GM21576 (cell line): ENCODE data around the gene SLC47A2.
"Not testable (repeated sequence)": the region's sequence is repeated elsewhere in the genome, so short reads cannot be mapped to it uniquely, and the experiment has no call there.

Experiments
- ATAC-seq: cut with Tn5 transposase; IDR thresholded peaks from one replicate; pipeline ENCODE4 v1.9.1; 2021; ENCODE audit warnings: mild to moderate bottlenecking, moderate library complexity; ENCODE audit not compliant: unreplicated experiment

SLC47A2 gene, protein sequence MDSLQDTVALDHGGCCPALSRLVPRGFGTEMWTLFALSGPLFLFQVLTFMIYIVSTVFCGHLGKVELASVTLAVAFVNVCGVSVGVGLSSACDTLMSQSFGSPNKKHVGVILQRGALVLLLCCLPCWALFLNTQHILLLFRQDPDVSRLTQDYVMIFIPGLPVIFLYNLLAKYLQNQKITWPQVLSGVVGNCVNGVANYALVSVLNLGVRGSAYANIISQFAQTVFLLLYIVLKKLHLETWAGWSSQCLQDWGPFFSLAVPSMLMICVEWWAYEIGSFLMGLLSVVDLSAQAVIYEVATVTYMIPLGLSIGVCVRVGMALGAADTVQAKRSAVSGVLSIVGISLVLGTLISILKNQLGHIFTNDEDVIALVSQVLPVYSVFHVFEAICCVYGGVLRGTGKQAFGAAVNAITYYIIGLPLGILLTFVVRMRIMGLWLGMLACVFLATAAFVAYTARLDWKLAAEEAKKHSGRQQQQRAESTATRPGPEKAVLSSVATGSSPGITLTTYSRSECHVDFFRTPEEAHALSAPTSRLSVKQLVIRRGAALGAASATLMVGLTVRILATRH

DNA sequence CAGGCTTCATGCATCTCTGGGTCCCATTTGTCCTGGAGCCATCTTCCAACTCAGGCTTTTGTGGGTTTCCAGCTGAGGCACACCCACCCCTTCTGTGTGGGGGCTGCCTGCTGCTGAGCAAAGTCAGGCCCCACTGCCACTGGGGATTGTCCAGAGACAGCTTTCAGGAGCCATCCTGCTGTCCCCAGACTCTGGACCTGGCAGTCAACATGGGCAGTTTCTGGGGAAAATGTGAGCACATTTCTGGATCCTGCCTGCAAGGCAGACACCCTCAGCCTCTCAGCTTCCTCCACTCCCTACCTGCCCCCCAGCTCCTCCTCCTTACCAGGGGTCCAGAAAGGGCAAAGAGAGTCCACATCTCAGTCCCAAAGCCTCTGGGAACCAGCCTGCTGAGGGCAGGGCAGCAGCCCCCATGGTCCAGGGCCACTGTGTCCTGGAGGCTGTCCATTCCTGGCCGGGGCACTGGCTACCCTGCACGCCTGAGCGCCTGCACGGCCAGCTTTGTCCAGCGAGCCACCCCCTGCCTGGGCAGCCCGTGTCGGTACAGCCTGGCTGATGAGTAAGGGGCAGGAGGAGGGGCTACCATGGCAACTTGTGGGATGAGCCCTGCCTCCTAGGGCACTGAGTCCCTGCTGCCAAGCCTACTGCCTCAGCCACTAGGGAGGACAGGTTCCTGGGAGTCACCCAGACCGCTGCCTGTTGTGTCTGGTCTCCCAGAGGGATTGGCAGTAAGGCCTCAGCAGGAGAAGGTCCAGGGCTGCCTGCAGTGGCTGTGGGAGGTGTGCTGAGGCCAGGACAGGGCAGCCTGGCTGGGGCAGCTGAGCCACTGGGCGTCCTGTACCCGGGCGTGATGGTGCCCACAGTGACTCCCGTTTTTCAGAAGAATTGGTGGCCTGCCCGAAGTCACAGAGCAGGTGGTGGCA, at the start of gene SLC47A2:
TSS of gene SLC47A2 (minus strand) at position 477 of the 923 bp plus-strand sequence. CDS start at position 448, 29 bp downstream.
- no peak for ATAC-seq

GRCh38 chr17:19766016-19766415, 49.6 kb upstream of the SLC47A2 start:
- ATAC-seq: no peak

- not testable (repeated sequence) for ATAC-seq
These were observed 47.6 kb upstream of the SLC47A2 start for GRCh38 chr17:19763991-19764390.

- ATAC-seq: no peak
These were observed 47.0 kb upstream of the SLC47A2 start for GRCh38 chr17:19763416-19763815.

- ATAC-seq: no peak
These were observed 46.2 kb upstream of the SLC47A2 start for GRCh38 chr17:19762515-19762961.

GRCh38 chr17:19760746-19761145, 44.4 kb upstream of the SLC47A2 start:
- ATAC-seq: no peak

GRCh38 chr17:19759568-19760549, 43.5 kb upstream of the SLC47A2 start:
- ATAC-seq: no peak

GRCh38 chr17:19757536-19758180, 41.3 kb upstream of the SLC47A2 start:
- ATAC-seq: no peak

DNA sequence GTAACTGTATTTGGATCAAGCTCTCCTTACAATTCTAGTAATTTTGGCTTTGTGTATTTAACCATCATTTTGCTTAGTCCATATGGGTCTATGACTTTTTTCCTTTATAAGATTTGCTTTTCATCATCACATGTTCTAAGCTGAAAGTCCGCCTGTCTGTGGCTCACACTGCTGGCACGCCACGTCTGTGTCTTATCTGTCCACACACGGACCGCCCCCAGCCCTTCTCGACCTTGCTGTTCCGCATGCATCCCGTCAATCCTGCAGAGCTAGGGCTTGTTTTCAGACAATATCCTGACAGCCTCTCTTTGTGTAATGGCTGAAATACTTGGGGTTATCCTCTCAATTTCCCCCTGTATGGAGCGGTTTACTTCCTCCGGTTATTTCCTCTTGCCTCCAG, 40.2 kb upstream of the SLC47A2 start:
- no peak for ATAC-seq

DNA sequence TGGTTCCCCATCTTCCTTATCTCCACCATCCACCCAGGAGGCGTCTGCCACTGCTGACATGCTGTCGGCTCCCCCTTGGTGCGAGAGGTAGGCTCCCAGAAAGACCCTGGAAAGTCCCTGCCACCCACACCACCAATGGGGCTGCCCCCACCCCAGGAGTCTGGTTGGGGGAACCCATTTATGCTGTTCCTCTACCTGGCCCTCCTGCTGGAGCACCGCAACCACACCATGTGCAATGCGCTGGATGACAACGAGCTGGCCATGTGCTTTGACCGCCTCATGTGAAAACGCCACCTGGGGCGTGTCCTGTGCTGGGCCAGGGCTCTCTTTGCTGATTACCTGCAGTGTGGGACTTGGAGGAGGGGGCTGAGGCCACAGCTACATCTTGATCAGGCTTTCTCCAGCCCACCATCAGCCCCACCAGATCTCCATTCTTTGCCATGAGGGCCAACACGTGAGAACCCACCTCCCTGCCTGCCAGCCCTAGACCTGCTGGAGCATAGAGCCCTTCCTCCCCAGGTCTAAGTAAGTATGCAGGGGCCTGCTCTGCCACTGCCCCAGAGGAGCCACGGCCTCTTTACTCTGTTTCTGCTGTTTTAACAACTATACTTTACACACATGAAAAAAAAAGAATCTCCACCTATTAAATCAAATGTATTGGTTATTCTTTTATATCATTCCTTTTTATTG, 39.6 kb upstream of the SLC47A2 start:
- ATAC-seq: no peak

GRCh38 chr17:19755392-19755791, 39.0 kb upstream of the SLC47A2 start:
- no peak for ATAC-seq

DNA sequence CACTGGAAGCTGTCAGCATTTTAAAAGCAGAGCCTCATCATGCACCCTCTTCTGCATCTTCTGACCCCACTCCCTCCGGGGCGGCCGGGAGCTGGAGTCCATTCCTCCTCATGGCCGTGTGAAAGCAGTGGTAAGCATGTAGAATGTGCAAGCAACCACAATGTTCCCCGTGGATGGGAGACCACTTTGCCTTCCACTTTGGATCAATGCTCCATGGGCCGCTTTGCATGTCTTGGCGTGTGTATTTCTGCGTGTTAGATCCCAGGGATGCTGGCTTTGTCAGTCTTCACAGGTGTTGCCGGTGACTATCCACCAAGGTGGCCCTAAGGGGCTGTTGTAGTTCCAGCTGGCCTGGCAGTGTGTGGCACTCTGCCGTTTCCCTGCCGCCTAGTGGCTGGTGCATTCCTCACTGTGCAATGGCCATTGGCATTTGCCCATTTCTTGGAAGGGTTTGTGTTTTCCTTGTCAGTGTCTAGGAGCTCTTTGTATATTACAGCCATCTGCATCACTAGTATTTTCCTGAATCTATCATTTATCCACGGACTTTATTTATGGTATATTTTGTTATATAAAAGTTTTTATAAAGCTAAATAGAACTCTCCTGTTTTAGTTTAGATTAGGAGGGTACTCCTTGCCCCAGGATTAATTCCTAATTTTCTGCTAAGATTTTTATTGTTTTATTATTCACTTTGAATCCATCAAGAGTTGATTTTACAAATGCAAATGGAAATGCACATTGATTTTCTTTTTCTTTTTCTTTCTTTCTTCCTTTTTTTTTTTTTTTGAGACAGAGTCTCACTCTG, 37.5 kb upstream of the SLC47A2 start:
- no peak for ATAC-seq

GRCh38 chr17:19753051-19753509, 36.7 kb upstream of the SLC47A2 start:
- ATAC-seq: no peak

DNA sequence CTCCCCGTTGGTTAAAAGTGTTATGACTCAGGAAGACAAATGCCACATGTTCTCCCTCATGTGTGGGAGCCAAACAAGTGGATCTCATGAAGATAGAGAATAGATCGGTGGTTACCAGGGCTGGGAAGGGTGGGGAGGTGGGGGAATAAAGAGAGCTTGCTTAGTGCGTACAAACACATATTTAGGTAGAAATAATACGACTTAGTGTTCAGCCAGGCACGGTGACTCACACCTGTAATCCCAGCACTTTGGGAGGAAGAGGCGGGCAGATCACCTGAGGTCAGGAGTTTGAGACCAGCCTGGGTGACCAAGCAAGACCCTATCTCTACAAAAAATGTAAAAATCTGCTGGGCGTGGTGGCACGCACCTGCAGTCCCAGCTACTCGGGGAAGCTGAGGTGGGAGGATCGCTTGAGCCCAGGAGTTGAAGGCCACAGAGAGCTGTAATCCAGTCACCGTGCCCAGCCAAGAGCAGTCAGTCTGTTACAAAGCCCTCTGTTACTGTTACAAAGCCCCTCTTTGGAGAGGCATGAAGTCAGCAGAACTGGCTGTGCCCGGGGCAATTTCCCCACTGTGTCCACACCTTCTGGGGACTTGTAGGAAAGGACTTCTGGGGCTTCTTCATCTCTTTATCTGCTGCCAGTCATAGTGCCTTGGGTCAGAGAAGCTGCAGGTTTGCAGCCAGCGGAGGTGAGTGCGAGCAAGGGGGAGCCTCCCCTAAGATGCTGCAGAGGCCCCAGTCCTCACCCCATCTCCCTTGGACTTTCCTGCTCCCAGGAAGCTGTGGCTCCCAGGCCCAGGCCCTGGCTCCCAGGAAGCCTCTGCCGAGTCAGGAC, 36.0 kb upstream of the SLC47A2 start:
- no peak for ATAC-seq

DNA sequence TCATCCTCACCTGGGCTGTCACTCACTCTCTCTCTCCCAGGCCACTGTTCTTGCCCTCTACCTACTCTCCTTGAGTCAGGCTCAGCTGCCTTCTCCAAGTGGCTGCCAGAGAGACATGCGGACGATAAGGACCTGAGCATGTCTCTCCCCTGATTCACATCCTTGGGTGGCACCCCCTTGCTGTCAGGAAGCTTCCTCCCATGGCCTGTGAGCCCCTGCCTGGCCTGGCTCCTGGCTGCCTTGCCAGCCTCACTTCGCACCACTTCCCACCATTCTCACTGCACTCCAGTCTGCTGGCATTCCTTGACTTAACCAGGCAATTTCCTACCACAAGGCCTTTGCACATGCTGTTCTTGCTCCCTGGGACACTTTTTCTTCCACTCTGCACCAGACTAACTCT, 34.5 kb upstream of the SLC47A2 start:
- no peak for ATAC-seq

GRCh38 chr17:19750020-19750572, 33.7 kb upstream of the SLC47A2 start:
- no peak for ATAC-seq

- no peak for ATAC-seq
These were observed 32.4 kb upstream of the SLC47A2 start for GRCh38 chr17:19748807-19749193.
